Aorta (tissue), 5 donors: Measurements from ENCODE around the gene HBZ. TPM values are rescaled to one million over a fixed set of nuclear protein-coding genes. Genes with fewer than 3 reads are reported as not detected.

Experiments used
- ATAC-seq: fragments of 200-7000 bp; cut with Tn5 transposase; one replicate; pipeline ENCODE4 v1.9.1; 2022; ENCODE audit warnings: moderate library complexity; ENCODE audit not compliant: low FRiP score
- DNase-seq, 2 donors: peaks; one replicate each; pipeline ENCODE4 v3.0.0-alpha.2; 2020
- H3K27ac ChIP-seq, 2 donors: one replicate each; pipeline ENCODE4 v1.5.1; 2013; ENCODE audit warnings: low read length in 2 of 2, mild to moderate bottlenecking in 2 of 2, moderate library complexity in 2 of 2, control low read depth in 1 of 2, inconsistent platforms in 1 of 2, low read depth in 1 of 2
- H3K27me3 ChIP-seq, 2 donors: one replicate each; pipeline ENCODE4 v1.6.1; 2013; ENCODE audit warnings: control low read depth in 1 of 2, low read length in 1 of 2, mild to moderate bottlenecking in 1 of 2, moderate library complexity in 1 of 2; ENCODE audit not compliant: insufficient read depth in 2 of 2, control insufficient read depth in 1 of 2
- H3K36me3 ChIP-seq, 2 donors: one replicate each; pipeline ENCODE4 v1.6.1; 2013; ENCODE audit warnings: control low read depth in 1 of 2, low read length in 1 of 2, mild to moderate bottlenecking in 1 of 2; ENCODE audit not compliant: insufficient read depth in 2 of 2, control insufficient read depth in 1 of 2
- H3K4me1 ChIP-seq, 2 donors: one replicate each; pipeline ENCODE4 v1.6.1; 2013; ENCODE audit warnings: low read length in 2 of 2, control low read depth in 1 of 2, mild to moderate bottlenecking in 1 of 2, moderate library complexity in 1 of 2; ENCODE audit not compliant: insufficient read depth in 2 of 2, control insufficient read depth in 1 of 2
- H3K4me3 ChIP-seq, 2 donors: one replicate each; pipeline ENCODE4 v1.5.1; 2013; ENCODE audit warnings: low read length in 2 of 2, control low read depth in 1 of 2, mild to moderate bottlenecking in 1 of 2
- H3K9me3 ChIP-seq: one replicate; pipeline ENCODE4 v1.6.1; 2013; ENCODE audit warnings: mild to moderate bottlenecking, low read length; ENCODE audit not compliant: control insufficient read depth
- WGBS, 2 donors: extraction: QIAGEN DNeasy Blood & Tissue Kit; methylation state at CpG; one replicate each; pipeline ENCODE4 v1.1.7; 2013; 5-methylcytosine and 5-hydroxymethylcytosine counted together
- intact Hi-C, 2 donors: fragments of 100-400 bp; cut with DNase I; formaldehyde crosslinking; loops; one replicate each; pipeline versions ENCODE4 v1.14.2 to v1.15.0; 2022
- polyA plus RNA-seq, 2 donors: library from polyadenylated mRNA; stranded (reverse); fragments of 200-250 nt; gene quantifications; one replicate each; pipeline ENCODE4 v1.2.3, GENCODE V29; 2013
- total RNA-seq, 2 donors: library from RNA; stranded (reverse); fragmentation: NEBNext Ultra II Directional; extraction: Animal tissue kit (Norgen Biotek cat#: 25700); gene quantifications; one replicate each; pipeline ENCODE4 v1.2.1, GENCODE V29; 2021
- donor health status: healthy with polysubstance abuse.
- donor health status: Bipolar disorder and iron deficiency.
- donor health status: DM: no; HTN: no; CAD: no.
- donor health status: DM: no; HTN: no; CAD: no.
- donor health status: DM: yes; HTN: yes; CAD: no.

The HBZ gene
- total and polyA plus RNA-seq, 4 donors = not detected

GRCh38 chr16:179211-180092, 27.0 kb downstream of the HBZ start:
- no peaks in the 10 kb centered on the region for H3K9me3 ChIP-seq
- ATAC-seq (no peak), DNase-seq (no peak)
- H3K27ac ChIP-seq = no peak overlapping the region
- no peaks in the 10 kb centered on the region for H3K36me3 ChIP-seq
- no peaks in the 10 kb centered on the region for H3K4me1 ChIP-seq
- no peak overlapping the region for H3K4me3 ChIP-seq
- intact Hi-C loops = loop anchor here (2.0 to 5.0 kb wide), 2 partner anchors 72 to 73 kb away; no protein-coding TSS in a partner anchor
- WGBS, 2 donors = 69 to 72% methylated on average over 17 of the region's 17 CpGs
- no peaks in the 10 kb centered on the region for H3K27me3 ChIP-seq

- H3K36me3 ChIP-seq = no peaks in the 10 kb centered on the region
- no peak within 1 kb of the TSS for H3K27ac ChIP-seq
- no peaks in the 10 kb centered on the region for H3K4me1 ChIP-seq
- intact Hi-C loops = loop anchor here (2.0 to 5.0 kb wide), 2 partner anchors 73 kb away; no protein-coding TSS in a partner anchor
- H3K27me3 ChIP-seq = no peaks in the 10 kb centered on the region
- WGBS, 2 donors = 6 to 7% methylated on average over 53 to 59 of the region's 59 CpGs
- no peak for DNase-seq
- H3K4me3 ChIP-seq = no peak within 1 kb of the TSS
- ATAC-seq = no peak
- H3K9me3 ChIP-seq = no peaks in the 10 kb centered on the region
Measured at GRCh38 chr16:180101-180675, 27.7 kb downstream of the HBZ start, which contains the start of gene HBQ1. HBQ1 (plus strand) TSS chr16:180459; CDS start chr16:180487, 28 bp downstream.

- intact Hi-C loops = loop anchor here (2.0 to 5.0 kb wide), 2 partner anchors 74 kb away; no protein-coding TSS in a partner anchor
- Histone ChIP-seq H3K27ac (no peak overlapping the region), H3K36me3 (no peaks in the 10 kb centered on the region), H3K9me3 (no peaks in the 10 kb centered on the region), H3K4me1 (no peaks in the 10 kb centered on the region), H3K4me3 (no peak overlapping the region), H3K27me3 (no peaks in the 10 kb centered on the region)
- DNase-seq (peak in 1 of 2 donors; percentile 72), ATAC-seq (peak; percentile 27)
- WGBS, 2 donors = 0 to 1% methylated on average over 80 to 89 of the region's 89 CpGs
Measured at GRCh38 chr16:180681-181564, 28.5 kb downstream of the HBZ start.

- Histone ChIP-seq H3K27ac (no peak overlapping the region), H3K9me3 (no peaks in the 10 kb centered on the region), H3K27me3 (no peaks in the 10 kb centered on the region), H3K36me3 (no peaks in the 10 kb centered on the region), H3K4me1 (no peaks in the 10 kb centered on the region), H3K4me3 (no peak overlapping the region)
- ATAC-seq (peak; percentile 88), DNase-seq (peak; percentile 37 to 92)
- WGBS, 2 donors = 10 to 11% methylated on average over 22 of the region's 22 CpGs
- intact Hi-C loops = loop anchor here (2.0 to 5.0 kb wide), 2 partner anchors 74 to 75 kb away; no protein-coding TSS in a partner anchor
Measured at GRCh38 chr16:181565-182021, 29.1 kb downstream of the HBZ start.

- peaks cover 0 to 2% of the 10 kb centered on the region in 2 donors for H3K36me3 ChIP-seq
- H3K27me3 ChIP-seq = no peaks in the 10 kb centered on the region
- intact Hi-C loops = loop anchor here in 1 of 2 donors (5.0 kb wide), 1 partner anchor 76 kb away; no protein-coding TSS in a partner anchor
- no peaks in the 10 kb centered on the region for H3K4me1 ChIP-seq
- ATAC-seq (no peak), DNase-seq (peak in 1 of 2 donors; percentile 10)
- no peak overlapping the region for H3K4me3 ChIP-seq
- no peaks in the 10 kb centered on the region for H3K9me3 ChIP-seq
- 69 to 76% methylated on average over 7 of the region's 7 CpGs for WGBS, 2 donors
- H3K27ac ChIP-seq = no peak overlapping the region
Measured at GRCh38 chr16:183005-183404, 30.6 kb downstream of the HBZ start.

GRCh38 chr16:185213-185612, 32.8 kb downstream of the HBZ start:
- Histone ChIP-seq H3K27ac (no peak overlapping the region), H3K27me3 (no peaks in the 10 kb centered on the region), H3K36me3 (peaks cover 0 to 10% of the 10 kb centered on the region in 2 donors), H3K9me3 (no peaks in the 10 kb centered on the region), H3K4me1 (no peaks in the 10 kb centered on the region), H3K4me3 (no peak overlapping the region)
- ATAC-seq = no peak
- DNase-seq = peak in 1 of 2 donors; percentile 19
- intact Hi-C loops = no loop called here
- 86 to 88% methylated on average over 13 of the region's 13 CpGs for WGBS, 2 donors

- DNase-seq (no peak), ATAC-seq (no peak)
- Histone ChIP-seq H3K36me3 (peaks cover 0 to 10% of the 10 kb centered on the region in 2 donors), H3K27ac (no peak overlapping the region), H3K9me3 (no peaks in the 10 kb centered on the region), H3K27me3 (no peaks in the 10 kb centered on the region), H3K4me3 (no peak overlapping the region), H3K4me1 (no peaks in the 10 kb centered on the region)
- intact Hi-C loops = no loop called here
- whole genome bisulfite sequencing, 2 donors = 80 to 84% methylated on average over 10 to 11 of the region's 11 CpGs
Measured at GRCh38 chr16:185691-186090, 33.2 kb downstream of the HBZ start.

GRCh38 chr16:187330-187729, 34.9 kb downstream of the HBZ start:
- H3K9me3 ChIP-seq = no peaks in the 10 kb centered on the region
- H3K36me3 ChIP-seq = peaks cover 0 to 18% of the 10 kb centered on the region in 2 donors
- H3K4me3 ChIP-seq = no peak overlapping the region
- ATAC-seq (no peak), DNase-seq (peak in 1 of 2 donors; percentile 26)
- WGBS, 2 donors = 93 to 96% methylated on average over 8 of the region's 8 CpGs
- H3K27ac ChIP-seq = no peak overlapping the region
- no peaks in the 10 kb centered on the region for H3K27me3 ChIP-seq
- intact Hi-C loops = no loop called here
- H3K4me1 ChIP-seq = no peaks in the 10 kb centered on the region
